ENCODE results near the gene RAD9A. TPM values are rescaled to one million over a fixed set of nuclear protein-coding genes. Genes with fewer than 3 reads are reported as not detected.

RAD9A gene
- total and polyA plus RNA-seq, 9 of the 15 experiments (the other 6 are each of a cell fraction or from before 2014, with no cell fraction given), result 1.4 to 41.2 (median 16.1) TPM

- TF ChIP-seq REST (IDR thresholded peaks at IDR 0.05; ENCODE audit: borderline replicate concordance) (no peak), REST (CRISPR knock-in tag; IDR thresholded peaks at IDR 0.05; ENCODE audit: low read depth) (no peak), POLR2G (IDR thresholded peaks at IDR 0.05; ENCODE audit: low read depth, low read length) (peak; percentile 74), ZBTB33 (CRISPR knock-in tag; IDR thresholded peaks at IDR 0.05) (peak; percentile 92), ZNF830 (CRISPR knock-in tag; IDR thresholded peaks at IDR 0.05) (no peak), ZNF639 (CRISPR knock-in tag; conservative IDR thresholded peaks at IDR 0.05 in 1 of 2, IDR thresholded peaks at IDR 0.05 in 1 of 2) (no peak), ZNF324 (CRISPR knock-in tag; IDR thresholded peaks at IDR 0.05) (no peak), ELF2 (CRISPR knock-in tag; IDR thresholded peaks at IDR 0.05) (no peak), NR2C2 (CRISPR knock-in tag; IDR thresholded peaks at IDR 0.05) (no peak), NR2C2 (tag; IDR thresholded peaks at IDR 0.05) (no peak), RBFOX2 (IDR thresholded peaks at IDR 0.05; ENCODE audit: low read depth, low read length) (peak; percentile 69), MYNN (IDR thresholded peaks at IDR 0.05) (peak; percentile 9; the same call in 1 of the 2 replicates), MYNN (CRISPR knock-in tag; IDR thresholded peaks at IDR 0.05) (no peak), ZNF740 (CRISPR knock-in tag; IDR thresholded peaks at IDR 0.05) (0 out of 2 replicates have a peak, but pooled peaks have one; percentile 18), ZNF740 (tag; IDR thresholded peaks at IDR 0.05) (no peak)
Observed at GRCh38 chr11:67438158-67438902, 46.5 kb downstream of the RAD9A start (continued).
